IPS-NIHi7 (cell line): Measurements from ENCODE around the gene C20orf204.

ENCODE experiments used
- DNase-seq: peaks from one replicate; pipeline ENCODE4 v3.0.0; 2012; ENCODE audit warnings: mixed read lengths; ENCODE audit errors: extremely low spot score

The C20orf204 gene

DNA sequence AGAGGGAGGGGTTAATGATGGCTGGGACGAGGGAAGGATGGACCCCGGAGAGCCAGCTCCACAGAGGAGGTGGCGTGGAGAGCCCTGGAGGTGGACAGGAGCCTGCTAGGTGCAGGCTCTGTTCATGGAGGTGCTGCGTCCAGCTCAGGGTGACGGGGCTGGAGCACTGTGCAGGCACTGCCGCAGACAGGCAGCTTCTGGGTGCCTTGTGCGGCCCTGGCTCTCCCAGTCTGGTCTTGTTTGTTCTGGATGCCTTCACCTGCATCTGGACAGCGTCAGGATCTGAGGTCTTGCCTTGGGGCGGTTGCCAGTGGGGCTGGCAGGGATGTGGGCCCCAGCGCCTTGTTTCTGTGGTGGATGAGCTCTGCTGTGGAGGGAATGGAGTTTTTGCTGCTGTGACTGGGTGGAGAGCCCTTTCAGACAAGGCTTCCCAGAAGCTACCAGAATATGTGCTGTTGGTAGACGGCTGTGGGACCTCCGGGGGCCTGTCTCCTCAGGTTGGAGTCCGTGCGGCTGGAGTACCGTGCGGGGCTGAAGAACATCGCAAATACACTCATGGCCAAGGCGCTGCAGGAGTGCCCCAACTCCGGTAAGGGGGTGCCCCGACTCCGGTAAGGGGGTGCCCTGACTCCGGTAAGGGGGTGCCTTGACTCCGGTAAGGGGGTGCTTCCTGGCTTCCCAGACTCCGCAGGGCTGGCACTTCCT, 7.8 kb upstream of the C20orf204 start:
- DNase-seq, result no peak

DNA sequence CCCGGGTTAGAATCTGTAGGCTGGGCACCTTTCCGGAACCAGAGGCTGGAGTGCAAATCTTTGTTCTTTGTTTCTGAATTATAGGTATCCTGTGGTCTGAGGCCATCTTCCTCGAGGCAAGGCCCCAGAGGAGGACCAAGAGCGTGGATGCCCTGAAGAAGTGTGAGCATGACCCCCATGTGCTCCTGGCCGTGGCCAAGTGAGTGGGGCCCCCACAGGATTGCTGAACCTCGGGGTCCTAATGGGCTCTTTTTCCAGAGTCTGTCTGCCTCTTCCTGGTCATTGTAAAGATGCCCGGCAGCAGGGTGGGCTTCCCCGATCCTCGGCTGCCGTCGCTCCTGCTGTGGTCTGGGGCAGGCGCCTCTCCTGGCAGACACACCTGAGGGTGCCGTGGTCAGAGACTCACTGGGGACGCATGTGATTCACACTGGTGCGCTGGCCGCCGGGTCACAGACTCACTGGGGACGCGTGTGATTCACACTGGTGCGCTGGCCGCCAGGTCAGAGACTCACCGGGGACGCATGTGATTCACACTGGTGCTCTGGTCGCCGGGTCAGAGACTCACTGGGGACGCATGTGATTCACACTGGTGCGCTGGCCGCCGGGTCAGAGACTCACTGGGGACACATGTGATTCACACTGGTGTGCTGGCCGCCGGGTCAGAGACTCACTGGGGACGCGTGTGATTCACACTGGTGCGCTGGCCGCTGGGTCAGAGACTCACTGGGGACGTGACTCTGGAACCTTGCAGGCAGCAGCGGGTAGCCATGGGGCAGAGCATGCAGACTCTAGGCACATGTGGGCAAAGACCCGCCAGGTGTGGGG, 6.5 kb upstream of the C20orf204 start:
- DNase-seq, result no peak

DNA sequence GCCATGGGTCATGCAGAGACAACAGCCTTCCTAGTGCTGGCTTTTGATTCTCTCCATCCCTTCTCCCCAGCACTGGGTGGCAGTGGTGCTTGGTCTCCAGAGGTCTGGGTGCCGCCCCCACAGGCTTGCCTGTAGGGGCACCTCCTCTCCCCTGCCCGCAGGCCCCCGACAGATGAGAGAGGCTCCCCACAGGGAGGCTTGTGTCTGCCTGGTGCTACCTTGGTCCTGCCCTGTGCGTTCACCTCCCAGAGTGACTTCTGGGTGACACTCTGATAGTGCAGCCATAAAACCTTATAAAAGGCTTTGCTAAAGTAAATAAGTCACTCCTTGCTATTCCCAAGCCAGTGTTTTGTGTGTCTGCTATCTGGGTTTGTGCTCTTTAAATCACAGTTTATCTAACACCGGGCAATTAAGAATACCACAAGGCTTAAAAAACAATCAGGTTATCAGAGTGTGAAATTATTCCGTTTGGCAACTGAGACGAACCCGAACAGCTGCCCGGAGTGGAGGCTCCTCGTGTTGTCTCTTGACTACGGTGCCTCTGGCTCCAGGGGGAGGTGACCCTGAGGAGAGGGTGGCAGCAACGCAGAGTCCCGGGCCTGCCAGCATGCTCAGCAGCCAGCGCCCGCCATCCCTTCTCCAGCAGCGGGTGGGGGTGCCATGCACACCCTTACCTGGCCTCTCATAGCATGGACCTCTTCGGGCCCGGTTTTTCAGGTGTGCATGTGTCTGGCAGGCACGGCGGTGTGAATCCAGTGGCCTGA, 5.4 kb upstream of the C20orf204 start:
- no peak for DNase-seq

DNA sequence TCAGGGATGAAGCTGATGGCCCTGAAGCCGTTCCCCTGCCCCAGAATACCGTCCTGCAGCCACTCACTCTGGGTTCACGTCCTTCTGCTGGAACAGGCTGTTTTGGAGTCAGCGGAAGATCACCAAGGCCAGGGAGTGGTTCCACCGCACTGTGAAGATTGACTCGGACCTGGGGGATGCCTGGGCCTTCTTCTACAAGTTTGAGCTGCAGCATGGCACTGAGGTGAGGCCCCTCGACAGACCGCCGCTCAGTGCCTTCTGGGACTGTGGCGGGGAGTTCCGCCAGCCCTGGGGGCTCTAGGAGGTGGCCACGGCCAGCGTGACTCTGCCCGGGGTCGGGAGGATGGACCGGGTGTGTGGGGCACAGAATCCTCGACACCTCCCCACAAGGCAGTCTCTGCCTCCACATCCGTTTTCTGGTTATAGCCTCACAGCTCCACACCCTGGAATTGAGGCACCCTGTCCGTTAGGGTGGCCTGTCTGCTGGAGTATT, 4.1 kb upstream of the C20orf204 start:
- DNase-seq, result no peak

DNA sequence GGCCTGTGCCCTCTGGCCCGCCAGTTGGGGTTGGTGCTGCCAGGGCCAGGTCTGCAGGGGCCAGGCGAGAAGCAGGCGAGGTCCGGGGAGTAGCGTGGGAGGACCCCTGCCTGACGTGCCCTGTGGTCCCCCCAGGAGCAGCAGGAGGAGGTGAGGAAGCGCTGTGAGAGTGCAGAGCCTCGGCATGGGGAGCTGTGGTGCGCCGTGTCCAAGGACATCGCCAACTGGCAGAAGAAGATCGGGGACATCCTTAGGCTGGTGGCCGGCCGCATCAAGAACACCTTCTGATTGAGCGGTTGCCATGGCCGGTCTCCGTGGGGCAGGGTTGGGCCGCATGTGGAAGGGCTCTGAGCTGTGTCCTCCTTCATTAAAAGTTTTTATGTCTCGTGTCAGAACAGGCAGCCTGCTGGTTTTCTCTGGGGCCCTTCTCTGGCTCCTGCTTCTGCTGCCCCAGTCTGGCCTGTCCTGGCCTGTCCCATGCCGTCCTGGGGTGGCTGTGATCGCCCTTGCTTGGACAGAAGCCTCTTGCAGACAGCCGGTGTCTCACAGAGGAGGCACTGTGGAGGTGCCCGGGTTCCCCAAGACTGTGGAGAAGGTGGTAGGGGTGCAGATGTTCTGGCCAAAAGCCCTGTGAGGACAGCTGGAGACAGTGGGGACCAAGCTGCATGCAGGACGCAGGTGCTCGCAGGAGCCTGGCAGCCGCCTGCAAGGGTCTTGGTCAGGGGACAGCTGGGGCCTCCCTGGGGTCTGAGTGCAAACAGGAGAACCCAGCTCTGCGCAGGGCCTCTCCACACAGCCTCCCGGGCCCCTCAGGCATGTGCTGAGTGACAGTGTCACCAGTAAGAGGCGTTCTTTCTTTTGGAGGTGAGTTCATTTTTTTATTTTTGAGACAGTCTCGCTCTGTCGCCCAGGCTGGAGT, 3.0 kb upstream of the C20orf204 start:
- DNase-seq, result no peak

DNA sequence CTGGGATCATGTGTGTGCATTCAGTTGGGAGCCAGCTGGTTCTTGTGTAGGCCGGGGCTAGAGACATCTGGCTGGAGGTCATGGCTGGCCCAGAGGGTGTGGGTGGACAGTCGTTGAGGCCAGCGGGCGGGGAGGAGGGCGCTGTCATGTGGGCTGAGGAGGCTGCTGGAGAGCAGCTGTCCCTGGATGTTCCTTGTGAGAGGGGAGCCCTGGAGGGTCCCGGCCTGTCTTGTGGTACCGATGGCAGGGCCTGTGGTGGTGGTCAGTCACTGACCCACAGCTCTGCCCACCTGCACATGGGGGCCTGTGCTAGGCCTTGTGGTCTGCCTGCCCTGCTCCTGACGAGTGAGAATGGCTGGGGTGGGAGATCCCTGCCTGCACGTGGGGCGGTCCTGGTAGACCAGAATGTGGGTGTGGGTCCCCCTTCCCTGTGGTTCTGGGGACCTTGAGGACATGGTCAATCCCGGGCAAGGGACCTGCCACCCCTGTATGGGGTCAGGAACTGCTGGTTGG, 1.9 kb upstream of the C20orf204 start:
- no peak for DNase-seq

DNA sequence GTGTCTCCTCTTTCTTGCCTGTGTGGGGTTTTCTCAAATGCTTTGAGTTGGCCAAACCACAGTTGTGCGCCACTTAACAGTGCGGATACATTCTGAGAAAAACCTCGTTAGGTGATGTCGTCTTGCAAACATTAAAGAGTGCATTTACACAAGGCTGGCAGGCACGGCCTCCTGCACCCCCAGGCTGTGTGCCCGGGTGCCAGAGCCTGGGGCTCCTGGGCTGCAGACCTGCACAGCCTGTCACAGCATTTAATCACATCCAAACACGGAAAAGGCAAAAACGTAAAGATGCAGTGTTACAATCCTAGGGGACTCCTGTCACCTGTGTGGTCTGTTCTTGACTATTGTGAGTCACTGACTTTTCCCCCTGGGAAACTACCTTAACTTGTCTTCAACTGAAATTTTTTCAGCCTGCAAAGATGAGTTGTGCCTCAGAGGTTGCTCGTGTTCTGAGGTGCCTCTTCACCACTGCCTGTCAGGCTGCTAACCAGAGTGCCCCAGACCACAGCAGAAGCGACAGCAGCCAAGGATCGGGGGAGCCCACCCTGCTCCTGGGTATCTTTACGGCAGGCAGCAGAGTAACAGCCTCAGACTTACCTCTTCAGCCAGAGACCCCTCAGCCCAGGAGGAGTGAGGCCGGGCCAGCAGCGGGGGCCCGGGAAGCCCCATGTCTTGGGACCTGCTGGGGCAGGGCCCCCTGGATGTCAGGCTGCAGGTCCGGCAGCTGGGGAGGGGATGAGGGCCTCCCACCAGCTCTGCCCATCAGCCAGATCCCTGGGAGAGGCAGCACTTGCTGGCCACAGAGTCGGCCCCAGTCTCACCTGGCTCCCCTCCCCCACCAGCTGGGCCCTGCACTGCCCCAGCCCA, 683 bp upstream of the C20orf204 start:
- no peak for DNase-seq

DNA sequence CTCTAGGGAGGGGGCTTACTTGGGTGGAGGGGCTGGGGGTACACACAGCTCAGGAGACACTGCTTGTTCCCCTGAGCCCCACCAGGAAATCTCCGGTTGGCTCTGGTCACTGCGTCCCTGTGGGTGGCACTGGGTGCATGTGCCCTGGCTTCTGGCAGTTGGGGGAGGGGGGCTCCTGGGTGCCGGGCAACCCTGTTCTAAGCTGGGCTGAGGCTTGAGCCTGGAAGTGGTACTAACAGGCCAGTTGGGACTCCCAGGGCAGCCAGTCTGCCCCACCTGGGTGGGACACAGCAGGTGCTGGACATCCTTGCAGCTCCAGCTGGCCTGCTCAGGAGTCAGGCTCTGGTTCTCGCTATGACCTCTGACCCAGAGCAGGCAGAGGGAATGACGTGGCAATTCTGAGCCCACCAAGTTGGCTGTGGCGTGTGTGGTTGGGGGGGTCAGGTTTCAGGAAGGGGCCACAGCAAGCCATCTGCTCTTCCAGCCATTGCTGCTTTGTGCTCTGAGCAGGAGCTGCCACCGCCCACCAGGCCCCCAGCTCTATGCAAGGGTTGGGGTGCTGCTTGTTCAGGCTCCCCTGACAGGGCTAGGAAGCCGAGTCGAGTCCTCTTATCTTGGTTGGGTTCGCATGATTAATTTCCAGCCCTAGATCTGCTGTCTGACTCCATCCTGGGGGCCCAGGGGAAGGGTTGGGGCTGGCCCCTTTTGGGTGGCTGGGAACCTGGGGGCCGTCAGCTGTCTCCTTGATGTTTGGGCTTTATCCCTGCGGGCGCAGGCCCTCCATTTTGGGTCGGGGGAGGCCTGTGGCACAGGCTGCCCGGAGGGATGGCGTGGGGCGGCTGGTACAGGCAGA, 590 bp downstream of the C20orf204 start:
- no peak for DNase-seq

DNA sequence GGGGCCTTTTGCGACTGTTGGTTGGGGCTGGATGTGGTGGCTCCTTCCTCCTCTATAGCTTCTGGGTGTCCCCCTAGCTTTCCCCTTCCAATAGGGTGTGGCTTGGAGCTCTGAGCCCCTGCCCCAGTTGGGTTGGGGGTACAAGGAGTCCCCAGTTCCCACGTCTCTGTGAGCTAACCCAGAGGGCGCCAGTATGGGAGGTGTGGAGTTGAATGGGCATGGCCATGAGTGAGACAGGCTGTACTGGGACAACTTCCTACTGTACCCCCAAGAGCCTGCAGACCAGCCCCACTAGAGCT, 1.2 kb downstream of the C20orf204 start:
- no peak for DNase-seq

DNA sequence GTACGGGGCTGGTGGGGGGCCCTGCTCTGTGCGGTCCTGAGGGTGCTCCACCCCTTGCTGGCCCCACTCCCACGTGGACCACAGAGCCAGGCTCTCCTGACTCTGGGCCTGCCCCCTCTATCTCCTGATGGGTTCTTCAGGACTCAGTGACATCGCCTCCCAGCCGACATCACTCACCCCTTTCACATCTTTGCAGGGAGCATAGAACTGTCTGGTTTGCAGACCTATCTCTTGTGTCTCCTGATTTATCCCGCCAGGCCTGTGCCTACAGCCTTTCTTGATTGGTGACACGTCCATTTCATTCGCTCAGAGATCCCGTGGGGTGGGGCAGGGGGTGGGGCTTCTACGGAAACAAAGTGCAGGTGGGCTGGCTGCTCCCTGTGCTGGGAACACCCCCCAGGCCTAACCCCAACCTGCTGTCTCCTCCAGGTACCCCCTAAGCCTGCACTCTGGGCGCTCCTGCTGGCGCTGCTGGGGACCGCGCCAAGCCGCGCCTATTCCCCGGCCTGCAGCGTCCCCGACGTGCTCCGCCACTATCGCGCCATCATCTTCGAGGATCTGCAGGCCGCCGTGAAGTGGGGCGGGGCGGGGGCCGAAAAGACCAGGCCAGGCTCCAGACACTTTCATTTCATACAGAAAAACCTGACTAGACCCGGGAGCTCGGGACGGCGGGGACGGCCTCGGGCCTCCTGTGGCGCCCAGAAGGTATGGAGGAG, 1.7 kb downstream of the C20orf204 start:
- peak; percentile 48 for DNase-seq

DNA sequence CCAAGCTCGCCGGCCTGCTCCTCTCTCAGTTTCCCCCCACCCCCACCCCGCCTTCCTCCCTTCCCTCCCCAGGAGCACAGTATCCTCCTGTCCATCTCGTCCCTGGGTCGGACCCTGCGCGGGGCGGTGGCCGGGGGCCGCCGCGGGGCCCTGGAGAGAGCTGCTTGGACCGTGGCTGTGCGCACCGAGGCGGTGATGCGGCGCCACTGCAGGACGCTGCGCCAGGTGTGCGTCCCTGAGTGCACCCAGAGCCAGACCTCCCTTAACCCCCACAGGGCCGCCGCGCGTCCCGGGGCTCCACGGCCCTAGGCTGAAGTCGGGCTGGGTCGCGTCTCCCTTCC, 2.2 kb downstream of the C20orf204 start:
- no peak for DNase-seq

DNA sequence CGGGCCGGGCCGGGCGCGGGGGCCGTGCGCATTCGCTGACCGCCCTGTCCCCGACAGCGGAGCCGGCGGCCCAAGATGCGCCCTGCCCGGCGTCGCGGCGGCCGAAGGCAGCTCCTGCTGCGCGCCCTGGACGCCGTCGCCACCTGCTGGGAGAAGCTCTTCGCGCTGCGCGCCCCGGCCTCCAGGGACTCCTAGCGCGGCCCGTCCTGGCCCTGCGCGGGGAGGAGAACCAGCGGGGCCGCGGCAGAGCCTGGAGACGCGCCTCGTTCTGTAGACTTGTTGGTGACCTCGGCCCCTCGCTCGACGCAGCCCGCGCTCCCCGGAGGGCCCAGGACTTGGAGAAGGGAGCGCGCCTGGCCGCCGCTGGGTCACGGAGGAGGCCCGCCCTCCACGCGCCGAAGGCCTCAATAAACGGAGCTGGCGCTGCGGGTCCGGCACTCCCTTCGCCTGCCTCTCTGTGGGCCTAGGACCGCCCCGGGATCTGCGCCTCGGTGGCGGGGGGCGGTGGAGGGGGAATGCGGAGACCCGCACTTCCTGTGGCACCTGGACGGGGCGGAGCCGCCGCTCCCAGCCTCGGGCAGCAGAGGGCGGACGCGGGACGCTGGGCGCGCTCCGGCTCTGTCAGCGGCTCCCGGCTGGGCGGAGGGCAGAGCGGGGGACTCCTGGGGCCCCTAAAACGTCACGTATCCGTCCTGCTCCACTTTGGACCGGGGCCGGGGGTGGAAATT, 2.7 kb downstream of the C20orf204 start:
- DNase-seq, result peak; percentile 92

DNA sequence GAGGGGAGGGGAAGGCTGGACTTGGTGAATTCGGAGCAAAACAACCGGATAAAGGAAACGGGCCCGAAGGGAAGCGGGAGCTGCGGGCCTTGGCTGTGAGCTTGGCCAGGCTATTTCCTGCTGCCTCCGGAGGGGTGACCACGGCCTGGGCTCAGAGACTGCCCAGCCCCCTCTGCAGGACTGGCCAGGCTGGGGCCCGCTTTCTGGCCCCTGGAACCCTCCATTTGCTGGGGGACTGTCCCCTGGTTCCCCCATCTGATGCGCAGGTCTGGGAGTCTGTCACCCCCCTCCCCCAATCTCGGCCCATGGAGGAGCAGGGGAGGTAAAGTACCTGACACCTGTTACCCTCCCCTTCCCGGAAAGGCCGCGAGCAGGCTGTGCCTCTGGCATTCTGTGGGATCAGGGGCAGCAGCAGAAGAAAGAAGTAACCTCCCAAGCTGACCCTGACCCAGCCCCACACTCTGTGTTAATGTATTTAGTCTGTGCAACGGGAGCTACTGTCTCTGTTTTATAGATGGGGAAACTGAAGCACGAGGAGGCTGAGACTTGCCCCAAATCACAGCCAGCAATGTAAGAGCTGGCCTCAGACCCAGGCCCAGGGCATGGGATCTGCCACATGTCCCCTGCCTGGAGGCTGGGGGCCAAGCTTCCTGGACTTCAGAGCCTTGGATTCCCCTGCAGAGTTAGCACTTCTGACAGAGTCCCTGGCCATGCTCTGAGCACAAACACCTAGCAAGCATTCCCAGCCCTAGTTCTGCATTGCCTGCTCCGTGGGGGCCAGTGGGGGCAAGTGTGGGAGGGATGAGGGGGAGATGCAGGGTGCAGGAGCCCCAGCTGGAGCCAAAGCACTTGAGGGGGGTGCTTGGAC, 3.5 kb downstream of the C20orf204 start:
- DNase-seq, result no peak

DNA sequence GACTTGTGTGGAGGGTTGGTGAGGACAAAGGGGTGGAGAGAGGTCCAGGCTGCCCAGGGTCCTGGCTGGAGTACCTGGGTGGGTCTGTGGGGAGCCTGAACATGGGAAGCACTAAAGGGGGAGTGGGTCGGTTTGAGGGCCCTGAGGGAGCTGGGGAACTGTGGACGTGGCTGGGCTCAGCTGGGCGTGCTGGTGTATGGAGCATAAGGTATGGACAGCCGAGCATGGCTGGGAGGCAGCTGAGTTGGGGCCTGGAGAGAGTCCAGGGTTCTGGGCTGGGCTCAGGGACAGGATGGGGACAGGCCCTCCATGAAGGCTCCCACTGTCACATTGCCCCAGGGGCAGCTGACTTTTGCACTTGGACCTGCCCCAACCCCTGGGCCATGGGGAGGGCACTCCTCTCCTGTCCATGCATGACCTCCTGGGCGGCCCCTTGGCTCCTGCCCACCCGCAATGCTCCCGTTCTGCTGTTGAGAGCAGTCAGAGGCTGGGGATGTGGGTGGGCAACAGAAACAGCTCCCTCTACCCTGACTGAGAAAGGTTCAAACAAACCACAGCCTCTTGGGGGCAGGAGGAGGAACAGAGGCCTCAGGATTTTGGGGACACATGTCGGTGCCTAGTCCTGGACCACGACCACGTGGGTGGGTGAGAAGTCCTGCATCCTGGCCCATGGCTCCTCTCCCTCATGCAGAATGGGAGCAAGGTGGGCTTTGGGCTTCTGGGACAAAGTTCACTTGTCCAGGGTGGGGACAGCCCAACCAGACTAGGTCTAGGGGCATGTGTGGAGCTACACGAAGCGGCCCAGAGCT, 4.5 kb downstream of the C20orf204 start:
- DNase-seq, result no peak

DNA sequence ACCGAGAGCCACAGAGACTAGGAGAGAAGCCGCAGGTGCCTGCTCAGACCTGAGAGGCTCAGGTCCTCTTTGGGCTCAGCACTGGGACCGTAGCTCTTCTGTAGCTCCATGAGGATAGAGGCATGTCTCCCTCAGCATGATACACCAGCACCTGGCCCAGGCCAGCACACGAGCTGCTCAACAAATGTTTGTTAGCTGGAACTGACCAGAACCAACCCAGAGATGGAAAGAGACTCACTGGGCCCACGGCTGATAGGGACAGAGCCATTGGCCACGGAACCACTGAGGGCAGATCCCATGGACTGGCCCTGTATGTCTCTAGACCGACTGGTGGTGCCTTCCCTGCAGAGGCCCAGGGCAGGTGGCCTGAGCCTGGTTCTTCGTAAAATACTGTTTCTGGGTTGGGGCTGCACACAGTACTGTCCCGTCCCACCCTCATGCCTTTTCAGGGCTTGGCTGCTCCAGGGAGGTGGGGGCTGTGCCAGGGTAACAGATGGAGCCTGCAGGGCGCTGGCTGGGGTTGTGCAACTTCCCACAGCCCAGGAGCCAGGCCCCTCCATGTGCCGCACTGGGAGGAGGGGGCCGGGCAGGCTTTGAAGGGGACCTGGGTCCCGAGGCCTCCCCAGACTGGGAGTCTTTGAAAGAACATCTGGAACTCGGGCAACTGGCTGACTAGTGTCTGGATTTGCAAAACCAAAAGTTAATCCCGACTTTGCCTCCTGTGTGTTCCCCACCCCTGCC, 5.2 kb downstream of the C20orf204 start:
- DNase-seq, result no peak

DNA sequence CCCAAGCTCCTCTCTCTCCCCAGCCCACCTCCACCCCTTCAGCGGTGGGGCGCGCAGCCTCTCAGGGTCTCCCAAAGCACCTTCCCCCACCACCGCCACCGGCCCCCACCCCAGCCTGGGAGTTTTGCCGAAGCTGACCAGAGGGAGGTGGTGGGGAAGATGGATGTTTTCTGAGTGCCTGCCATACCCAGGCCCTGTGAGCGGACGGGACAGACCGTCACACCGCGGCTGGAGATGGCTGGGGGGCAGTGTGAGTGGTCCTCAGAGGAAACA, 5.7 kb downstream of the C20orf204 start:
- DNase-seq, result no peak
